Erythroblast (primary cell): Measurements from ENCODE around the gene ZEB2.

Experiments used
- GATA1 ChIP-seq: IDR thresholded peaks from 2 replicates; pipeline ENCODE4 v1.6.1; 2011; ENCODE audit warnings: low read depth, mild to moderate bottlenecking, control low read depth, low read length, moderate library complexity
- POLR2A ChIP-seq: IDR thresholded peaks from 2 replicates; pipeline ENCODE4 v1.6.1; 2011; ENCODE audit warnings: mild to moderate bottlenecking, low read length

DNA sequence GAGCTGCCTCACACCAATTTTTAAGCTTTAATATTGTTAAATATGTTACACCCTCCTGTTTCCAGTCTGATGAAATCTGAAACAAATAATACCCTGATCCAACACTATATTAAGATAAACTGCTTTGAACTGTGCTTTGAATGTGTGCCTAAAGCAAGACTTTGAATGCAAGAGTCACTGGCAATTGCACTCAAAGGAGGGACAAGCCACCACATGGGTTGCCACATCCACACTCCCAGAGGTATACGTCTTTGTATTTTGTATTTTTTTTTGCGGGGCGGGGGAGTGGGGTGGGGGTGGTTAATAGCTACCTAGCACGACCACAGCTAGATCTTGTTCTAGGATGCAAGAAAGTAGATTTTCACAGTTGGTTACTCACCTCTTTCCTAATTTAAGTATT lies 1.8 kb upstream of the ZEB2 start:
- TF ChIP-seq POLR2A (no peak), GATA1 (no peak)
